HL-60 (cell line): ENCODE results near the gene SLC8A2.
A peak's percentile ranks its signal among the peaks of the same experiment; 100 is the strongest.

Experiments used
- DNase-seq, 2 experiments: peaks; one replicate each; pipeline ENCODE4 v3.0.0-alpha.2; 2010 to 2020; ENCODE audit warnings: low read depth in 1 of 2, low spot score in 1 of 2
- H3K27ac ChIP-seq: fragments of 250-450 bp; sonication (Bioruptor Pico); replicated peaks from 2 replicates; pipeline ENCODE4 v1.5.1; 2020; ENCODE audit warnings: mild to moderate bottlenecking, moderate library complexity
- H3K27me3 ChIP-seq: fragments of 250-450 bp; sonication (Bioruptor Pico); 2 replicates; pipeline ENCODE4 v1.5.1; 2021; ENCODE audit warnings: mild to moderate bottlenecking, moderate library complexity; ENCODE audit not compliant: insufficient read depth, poor library complexity, severe bottlenecking
- H3K4me3 ChIP-seq: replicated peaks from 2 replicates; pipeline ENCODE4 v1.5.1; 2011; ENCODE audit warnings: mild to moderate bottlenecking, control low read depth, low read length; ENCODE audit not compliant: insufficient read depth
- CTCF ChIP-seq: IDR thresholded peaks from one replicate; pipeline ENCODE4 v1.5.1; 2011; ENCODE audit warnings: low read length, control low read depth, inconsistent platforms; ENCODE audit not compliant: insufficient read depth
- GABPA ChIP-seq: IDR thresholded peaks from 2 replicates; pipeline ENCODE4 v1.6.1; 2012; ENCODE audit warnings: low read depth
- POLR2AphosphoS5 ChIP-seq: IDR thresholded peaks from 2 replicates; pipeline ENCODE4 v1.6.1; 2012; ENCODE audit warnings: low read depth
- SPI1 ChIP-seq: IDR thresholded peaks from 2 replicates; pipeline ENCODE4 v1.6.1; 2012; ENCODE audit warnings: low read depth, mild to moderate bottlenecking, borderline replicate concordance
- TF ChIP-seq, protein P1 (sequence below): IDR thresholded peaks from 2 replicates; pipeline ENCODE4 v1.6.1; 2012; ENCODE audit warnings: low read depth; ENCODE audit not compliant: insufficient replicate concordance

The SLC8A2 gene

DNA sequence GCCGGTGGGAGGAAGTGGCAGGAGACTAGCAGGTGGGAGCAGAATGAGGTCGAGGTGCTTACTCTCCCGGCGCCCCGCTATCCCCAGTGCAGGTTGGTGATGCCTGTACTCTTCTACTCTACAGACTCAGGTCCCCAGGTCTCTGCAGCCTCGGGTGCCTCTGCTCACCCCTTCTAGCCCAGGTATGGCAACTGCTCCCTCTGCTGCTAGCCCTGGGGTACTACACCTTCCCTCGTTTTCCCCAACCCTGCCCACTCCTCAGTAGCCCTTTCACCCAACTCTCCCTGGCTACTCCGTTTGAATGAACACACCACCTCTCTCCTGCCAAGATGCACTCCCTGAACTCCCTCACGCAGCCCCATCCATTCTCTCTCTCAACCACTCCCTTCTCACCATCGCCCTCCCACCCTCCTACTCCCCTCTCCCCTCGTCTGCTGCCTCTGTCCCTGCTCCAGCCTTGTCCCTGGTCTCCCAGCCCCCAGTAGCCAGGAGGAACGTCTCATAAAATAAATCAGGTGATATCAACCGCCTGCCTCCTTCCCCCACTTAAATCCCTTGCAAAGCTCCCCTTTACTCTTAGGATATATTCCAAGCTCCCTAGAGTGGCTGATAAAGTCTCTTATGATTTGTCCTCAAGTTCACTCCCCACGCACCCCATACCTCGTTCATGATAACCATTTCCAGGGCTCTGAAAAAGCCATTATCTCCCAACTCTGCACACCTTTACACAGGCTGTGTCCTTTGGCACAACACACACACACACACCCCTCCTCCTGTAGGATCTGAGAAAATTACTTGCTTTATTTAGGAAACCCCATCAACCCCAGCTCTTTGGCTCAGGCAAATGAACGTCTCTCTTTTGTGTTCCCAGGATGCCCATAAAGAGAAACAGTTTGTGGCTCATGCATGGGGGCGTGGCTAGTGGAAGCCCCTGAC lies 44.2 kb downstream of the SLC8A2 start:
- Histone ChIP-seq H3K27me3 (peaks cover 43% of the 10 kb centered on the region), H3K27ac (no peak overlapping the region), H3K4me3 (no peak overlapping the region)
- TF ChIP-seq GABPA (no peak), POLR2AphosphoS5 (no peak), SPI1 (no peak), CTCF (peak; percentile 70)
- TF ChIP-seq, protein P1, sequence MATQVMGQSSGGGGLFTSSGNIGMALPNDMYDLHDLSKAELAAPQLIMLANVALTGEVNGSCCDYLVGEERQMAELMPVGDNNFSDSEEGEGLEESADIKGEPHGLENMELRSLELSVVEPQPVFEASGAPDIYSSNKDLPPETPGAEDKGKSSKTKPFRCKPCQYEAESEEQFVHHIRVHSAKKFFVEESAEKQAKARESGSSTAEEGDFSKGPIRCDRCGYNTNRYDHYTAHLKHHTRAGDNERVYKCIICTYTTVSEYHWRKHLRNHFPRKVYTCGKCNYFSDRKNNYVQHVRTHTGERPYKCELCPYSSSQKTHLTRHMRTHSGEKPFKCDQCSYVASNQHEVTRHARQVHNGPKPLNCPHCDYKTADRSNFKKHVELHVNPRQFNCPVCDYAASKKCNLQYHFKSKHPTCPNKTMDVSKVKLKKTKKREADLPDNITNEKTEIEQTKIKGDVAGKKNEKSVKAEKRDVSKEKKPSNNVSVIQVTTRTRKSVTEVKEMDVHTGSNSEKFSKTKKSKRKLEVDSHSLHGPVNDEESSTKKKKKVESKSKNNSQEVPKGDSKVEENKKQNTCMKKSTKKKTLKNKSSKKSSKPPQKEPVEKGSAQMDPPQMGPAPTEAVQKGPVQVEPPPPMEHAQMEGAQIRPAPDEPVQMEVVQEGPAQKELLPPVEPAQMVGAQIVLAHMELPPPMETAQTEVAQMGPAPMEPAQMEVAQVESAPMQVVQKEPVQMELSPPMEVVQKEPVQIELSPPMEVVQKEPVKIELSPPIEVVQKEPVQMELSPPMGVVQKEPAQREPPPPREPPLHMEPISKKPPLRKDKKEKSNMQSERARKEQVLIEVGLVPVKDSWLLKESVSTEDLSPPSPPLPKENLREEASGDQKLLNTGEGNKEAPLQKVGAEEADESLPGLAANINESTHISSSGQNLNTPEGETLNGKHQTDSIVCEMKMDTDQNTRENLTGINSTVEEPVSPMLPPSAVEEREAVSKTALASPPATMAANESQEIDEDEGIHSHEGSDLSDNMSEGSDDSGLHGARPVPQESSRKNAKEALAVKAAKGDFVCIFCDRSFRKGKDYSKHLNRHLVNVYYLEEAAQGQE = no peak
- DNase-seq = peak in 1 of 2 experiments; percentile 54

DNA sequence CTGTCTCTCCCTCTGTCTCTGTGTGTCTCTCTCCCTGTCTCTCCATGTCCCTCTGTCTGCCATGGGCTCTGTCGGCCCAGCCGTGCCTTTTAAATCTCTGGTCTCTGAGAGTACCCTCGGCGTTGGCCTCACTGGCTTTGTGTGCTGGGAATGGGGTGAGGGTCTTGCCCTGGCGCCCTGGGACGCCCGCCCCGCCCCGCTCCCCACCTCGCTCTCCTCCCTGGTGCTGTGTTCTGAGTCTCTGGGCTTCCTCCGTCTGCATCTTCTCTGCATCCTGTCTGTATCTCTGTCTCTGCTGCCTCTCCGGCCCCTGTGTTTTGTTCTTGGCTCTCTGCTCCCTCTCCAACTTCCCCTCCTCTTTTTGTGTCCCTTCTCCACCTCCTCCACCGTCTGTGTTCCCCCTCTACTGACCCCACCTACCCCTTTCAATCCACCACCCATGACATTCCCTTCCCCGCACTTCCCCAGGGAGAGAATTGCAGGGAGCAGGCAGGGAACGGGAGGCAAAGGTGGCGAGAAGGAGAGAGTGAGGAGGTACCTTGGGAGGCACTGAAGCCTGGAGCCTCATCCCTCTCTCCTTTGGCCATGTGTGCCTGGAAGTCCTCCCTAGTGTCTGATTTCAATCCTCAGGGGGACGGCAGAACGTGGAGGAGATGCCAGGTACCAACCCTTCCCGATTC lies 48.4 kb downstream of the SLC8A2 start:
- no peak overlapping the region for H3K4me3 ChIP-seq
- no peak for DNase-seq
- H3K27ac ChIP-seq = no peak overlapping the region
- peaks cover 57% of the 10 kb centered on the region for H3K27me3 ChIP-seq
- TF ChIP-seq CTCF (no peak), POLR2AphosphoS5 (no peak), SPI1 (no peak), GABPA (no peak)
- TF ChIP-seq, protein P1 = no peak

DNA sequence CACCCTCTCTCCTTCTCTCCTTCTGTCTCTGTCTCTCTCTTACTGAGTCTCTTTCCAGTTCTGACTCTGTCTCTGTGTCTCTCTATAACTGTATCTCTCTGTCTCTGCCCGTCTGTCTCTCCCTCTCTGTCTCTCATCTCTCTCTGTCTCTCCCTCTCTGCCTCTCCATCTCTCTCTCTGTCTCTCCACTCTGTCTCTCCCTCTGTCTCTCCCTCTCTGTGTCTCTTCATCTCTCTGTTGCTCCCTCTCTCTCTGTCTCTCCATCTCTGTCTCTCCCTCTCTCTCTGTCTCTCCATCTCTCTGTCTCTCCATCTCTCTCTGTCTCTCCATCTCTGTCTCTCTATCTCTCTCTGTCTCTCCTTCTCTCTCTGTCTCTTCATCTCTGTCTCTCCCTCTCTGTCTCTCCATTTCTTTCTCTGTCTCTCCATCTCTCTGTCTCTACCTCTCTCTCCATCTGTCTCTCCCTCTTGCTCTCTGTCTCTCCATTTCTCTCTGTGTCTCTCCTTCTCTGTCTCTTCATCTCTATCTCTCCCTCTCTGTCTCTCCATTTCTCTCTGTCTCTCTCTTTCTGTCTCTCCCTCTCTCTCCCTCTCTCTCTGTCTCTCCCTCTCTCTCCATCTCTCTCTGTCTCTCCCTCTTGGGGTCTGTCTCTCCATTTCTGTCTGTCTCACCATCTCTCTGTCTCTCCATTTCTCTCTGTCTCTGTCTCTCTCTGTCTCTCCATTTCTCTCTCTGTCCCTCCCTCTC lies 49.1 kb downstream of the SLC8A2 start:
- H3K27ac ChIP-seq = no peak overlapping the region
- H3K4me3 ChIP-seq = no peak overlapping the region
- no peak for DNase-seq
- peaks cover 59% of the 10 kb centered on the region for H3K27me3 ChIP-seq
- no peak for TF ChIP-seq GABPA
- TF ChIP-seq CTCF = no peak
- TF ChIP-seq, protein P1 = no peak
- no peak for TF ChIP-seq SPI1
- TF ChIP-seq POLR2AphosphoS5 = no peak
